Progenitor cell of endocrine pancreas (in vitro differentiated cells): Measurements from ENCODE around the gene TBC1D4. TPM values are rescaled to one million over a fixed set of nuclear protein-coding genes. Genes with fewer than 3 reads are reported as not detected.

Experiments used
- DNase-seq: peaks from one replicate; pipeline ENCODE4 v3.0.0; 2021; ENCODE audit warnings: low spot score; ENCODE audit not compliant: unreplicated experiment
- H3K27ac Mint-ChIP-seq: 2 replicates; pipeline ENCODE4 v1.8.0; 2021; ENCODE audit warnings: mild to moderate bottlenecking, moderate library complexity, mixed read lengths
- H3K27me3 Mint-ChIP-seq: 2 replicates; pipeline ENCODE4 v1.8.0; 2021; ENCODE audit warnings: mixed read lengths
- H3K36me3 Mint-ChIP-seq: 2 replicates; pipeline ENCODE4 v1.8.0; 2022; ENCODE audit warnings: mixed read lengths; ENCODE audit not compliant: insufficient read depth
- H3K4me1 Mint-ChIP-seq: 2 replicates; pipeline ENCODE4 v1.8.0; 2021; ENCODE audit warnings: low read depth, mixed read lengths
- H3K4me3 Mint-ChIP-seq: 2 replicates; pipeline ENCODE4 v1.8.0; 2021; ENCODE audit warnings: low read depth, mild to moderate bottlenecking, moderate library complexity, mixed read lengths
- H3K9me3 Mint-ChIP-seq: 2 replicates; pipeline ENCODE4 v1.8.0; 2021; ENCODE audit warnings: low read depth, mixed read lengths
- total RNA-seq: library from RNA; stranded (reverse); gene quantifications from 2 replicates; pipeline ENCODE4 v1.2.1, GENCODE V29; 2021
- TF ChIP-seq, protein P1 (sequence below): fragments of 200-600 bp; sonication (generic); IDR thresholded peaks from one replicate; pipeline ENCODE4 v1.5.0; 2021; ENCODE audit warnings: antibody characterized with exemption, mild to moderate bottlenecking; ENCODE audit not compliant: unreplicated experiment

Gene TBC1D4
- total RNA-seq, 1 donor from 2014 or later = 13.7 TPM

DNA sequence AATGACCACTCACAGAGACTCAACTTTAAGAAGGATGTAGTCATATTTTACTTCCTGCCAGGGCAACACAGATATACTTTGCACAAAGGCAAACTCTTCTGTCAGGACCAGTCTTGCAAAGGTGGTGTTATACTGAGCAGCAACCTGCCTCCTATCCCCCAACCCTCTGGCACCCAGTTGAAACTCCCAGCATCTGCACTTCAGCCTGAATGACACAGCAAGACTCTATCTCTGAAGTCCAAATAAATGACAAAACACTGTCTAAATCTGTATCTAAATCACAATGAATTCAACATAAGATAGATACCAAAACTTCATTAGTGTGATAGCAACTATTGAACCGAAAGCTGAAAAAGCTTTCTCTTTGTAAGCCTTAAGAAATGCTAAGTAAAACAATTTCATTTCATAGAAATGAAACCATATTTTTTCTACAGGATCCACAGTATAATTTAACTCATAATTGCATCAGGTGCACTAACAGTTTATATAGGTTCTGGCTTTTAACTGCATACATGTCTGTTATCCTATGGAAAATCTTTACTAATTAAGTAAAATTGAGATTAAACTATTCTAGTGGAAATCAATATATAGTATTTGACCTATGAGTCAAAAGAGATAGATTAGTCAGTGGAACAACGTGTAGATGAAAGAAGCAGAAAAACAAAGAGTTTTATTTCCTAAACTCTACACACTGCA is 163.7 kb downstream of the TBC1D4 start:
- Mint-ChIP-seq H3K27me3 (no peaks in the 10 kb centered on the region), H3K4me3 (no peak overlapping the region), H3K36me3 (no peaks in the 10 kb centered on the region), H3K9me3 (peaks cover under 1% of the 10 kb centered on the region), H3K4me1 (peaks cover 9% of the 10 kb centered on the region), H3K27ac (no peak overlapping the region)
- TF ChIP-seq, protein P1, sequence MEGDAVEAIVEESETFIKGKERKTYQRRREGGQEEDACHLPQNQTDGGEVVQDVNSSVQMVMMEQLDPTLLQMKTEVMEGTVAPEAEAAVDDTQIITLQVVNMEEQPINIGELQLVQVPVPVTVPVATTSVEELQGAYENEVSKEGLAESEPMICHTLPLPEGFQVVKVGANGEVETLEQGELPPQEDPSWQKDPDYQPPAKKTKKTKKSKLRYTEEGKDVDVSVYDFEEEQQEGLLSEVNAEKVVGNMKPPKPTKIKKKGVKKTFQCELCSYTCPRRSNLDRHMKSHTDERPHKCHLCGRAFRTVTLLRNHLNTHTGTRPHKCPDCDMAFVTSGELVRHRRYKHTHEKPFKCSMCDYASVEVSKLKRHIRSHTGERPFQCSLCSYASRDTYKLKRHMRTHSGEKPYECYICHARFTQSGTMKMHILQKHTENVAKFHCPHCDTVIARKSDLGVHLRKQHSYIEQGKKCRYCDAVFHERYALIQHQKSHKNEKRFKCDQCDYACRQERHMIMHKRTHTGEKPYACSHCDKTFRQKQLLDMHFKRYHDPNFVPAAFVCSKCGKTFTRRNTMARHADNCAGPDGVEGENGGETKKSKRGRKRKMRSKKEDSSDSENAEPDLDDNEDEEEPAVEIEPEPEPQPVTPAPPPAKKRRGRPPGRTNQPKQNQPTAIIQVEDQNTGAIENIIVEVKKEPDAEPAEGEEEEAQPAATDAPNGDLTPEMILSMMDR = no peak
- no peak for DNase-seq

DNA sequence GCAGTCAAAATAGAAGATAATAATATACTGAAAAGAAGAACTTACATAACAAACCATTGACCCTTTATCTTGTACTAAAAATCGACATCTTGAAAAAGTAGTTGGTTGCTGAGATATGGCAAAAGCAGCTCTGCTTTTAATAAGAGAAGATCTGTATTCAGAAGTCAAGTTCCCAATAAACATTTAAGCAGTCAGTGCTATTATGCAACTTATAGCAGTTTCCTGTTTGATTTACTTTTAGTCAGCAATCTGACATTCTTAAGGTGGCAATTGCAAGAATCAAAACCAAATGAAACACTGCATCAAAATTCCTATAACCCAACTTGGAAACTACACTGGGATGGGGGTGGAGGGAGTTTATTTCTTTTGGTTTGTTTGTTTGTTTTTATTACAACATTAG is 165.5 kb downstream of the TBC1D4 start:
- Mint-ChIP-seq H3K36me3 (peaks cover 2% of the 10 kb centered on the region), H3K9me3 (peaks cover 3% of the 10 kb centered on the region), H3K4me3 (no peak overlapping the region), H3K4me1 (peaks cover 13% of the 10 kb centered on the region), H3K27me3 (no peaks in the 10 kb centered on the region), H3K27ac (no peak overlapping the region)
- TF ChIP-seq, protein P1 = no peak
- DNase-seq = no peak

DNA sequence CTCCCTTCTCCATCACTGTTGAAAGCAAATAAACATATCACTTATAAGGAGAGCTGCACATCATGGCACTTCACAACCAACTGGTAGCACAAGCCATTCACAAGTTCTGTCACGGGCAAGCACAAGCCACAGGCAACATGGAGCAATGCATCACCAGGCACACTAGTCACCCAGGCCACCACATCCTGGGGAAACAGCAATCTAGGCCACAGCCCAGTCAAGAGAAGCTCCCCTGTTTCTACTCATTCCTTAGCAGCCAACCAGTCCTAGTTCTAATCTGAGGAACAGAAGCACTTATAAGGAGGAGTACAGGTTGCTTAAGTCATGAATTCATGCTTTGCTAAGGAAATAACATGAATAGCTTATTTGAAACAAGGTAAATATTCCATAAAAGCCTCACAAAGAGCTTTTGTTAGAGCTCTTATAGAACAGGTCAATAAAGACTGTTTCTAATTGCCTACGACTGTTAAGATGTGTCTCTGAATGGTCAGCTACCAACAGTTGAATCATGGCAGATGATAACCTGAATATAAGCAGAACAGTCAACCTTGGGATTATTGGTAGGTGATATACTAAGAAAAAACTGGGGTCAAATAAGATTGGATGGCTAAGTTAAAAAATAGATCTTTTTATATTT is 169.0 kb downstream of the TBC1D4 start:
- Mint-ChIP-seq H3K27me3 (no peaks in the 10 kb centered on the region), H3K36me3 (peaks cover 2% of the 10 kb centered on the region), H3K9me3 (peaks cover 3% of the 10 kb centered on the region), H3K4me3 (no peak overlapping the region), H3K27ac (peak overlapping the region; percentile 62), H3K4me1 (peaks cover 5% of the 10 kb centered on the region)
- no peak for DNase-seq
- TF ChIP-seq, protein P1 = no peak

DNA sequence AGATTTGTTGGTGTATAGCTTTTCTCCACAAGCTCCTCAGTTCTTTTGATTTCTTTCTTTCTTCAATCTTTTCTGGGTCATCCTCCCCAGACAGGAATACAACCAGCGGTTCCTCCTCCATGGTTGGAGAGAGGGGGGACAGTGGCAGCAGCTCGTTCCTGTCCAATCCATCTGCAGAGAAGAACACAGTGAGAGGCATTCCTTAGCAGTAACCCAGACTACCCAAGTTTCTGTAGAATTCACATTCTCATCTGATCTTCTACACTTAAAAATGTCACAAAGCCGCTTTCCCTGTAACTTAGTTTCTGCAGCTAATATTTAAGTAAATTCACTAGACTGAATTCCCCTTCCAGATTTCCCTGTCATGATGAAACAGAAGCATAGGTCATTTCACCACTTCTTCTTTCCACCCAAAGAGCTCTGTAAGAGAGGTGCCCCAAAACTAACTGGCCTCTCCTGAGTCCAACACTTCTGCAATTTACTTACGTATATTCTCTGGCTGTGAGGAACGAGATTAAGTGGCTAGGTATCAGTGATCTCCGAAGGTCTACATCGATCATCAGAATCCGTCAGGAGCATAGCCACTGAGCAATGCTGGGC is 171.9 kb downstream of the TBC1D4 start:
- peaks cover 3% of the 10 kb centered on the region for H3K9me3 Mint-ChIP-seq
- H3K27me3 Mint-ChIP-seq = no peaks in the 10 kb centered on the region
- TF ChIP-seq, protein P1 = no peak
- H3K27ac Mint-ChIP-seq = no peak overlapping the region
- peaks cover 4% of the 10 kb centered on the region for H3K4me1 Mint-ChIP-seq
- no peak for DNase-seq
- H3K4me3 Mint-ChIP-seq = no peak overlapping the region
- H3K36me3 Mint-ChIP-seq = peaks cover 2% of the 10 kb centered on the region

DNA sequence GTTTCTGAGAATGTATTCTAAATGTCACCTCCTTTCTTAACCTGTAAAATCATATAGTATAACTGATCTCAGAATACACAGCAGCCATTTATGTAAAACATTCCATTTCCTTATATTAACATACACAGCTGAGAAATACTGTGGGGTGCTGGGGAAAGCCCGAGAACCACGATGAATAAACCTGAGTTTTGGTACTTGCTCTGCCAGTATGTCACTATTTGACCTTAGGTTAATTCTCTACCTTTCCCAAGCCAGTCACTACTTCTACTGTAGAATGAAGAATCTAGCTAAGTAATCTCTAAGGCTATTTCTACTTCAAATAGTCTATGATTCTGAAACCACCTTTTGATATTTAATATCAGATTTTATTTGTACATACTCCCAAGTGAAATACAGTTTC is 173.7 kb downstream of the TBC1D4 start:
- TF ChIP-seq, protein P1 = no peak
- peaks cover 3% of the 10 kb centered on the region for H3K4me1 Mint-ChIP-seq
- H3K27ac Mint-ChIP-seq = no peak overlapping the region
- peaks cover 2% of the 10 kb centered on the region for H3K9me3 Mint-ChIP-seq
- H3K36me3 Mint-ChIP-seq = peaks cover 6% of the 10 kb centered on the region
- DNase-seq = no peak
- H3K4me3 Mint-ChIP-seq = no peak overlapping the region
- H3K27me3 Mint-ChIP-seq = no peaks in the 10 kb centered on the region
